ENCODE results near the gene VPS9D1.
"Not testable (repeated sequence)": the region's sequence is repeated elsewhere in the genome, so short reads cannot be mapped to it uniquely, and the experiment has no call there.

Gene VPS9D1

DNA sequence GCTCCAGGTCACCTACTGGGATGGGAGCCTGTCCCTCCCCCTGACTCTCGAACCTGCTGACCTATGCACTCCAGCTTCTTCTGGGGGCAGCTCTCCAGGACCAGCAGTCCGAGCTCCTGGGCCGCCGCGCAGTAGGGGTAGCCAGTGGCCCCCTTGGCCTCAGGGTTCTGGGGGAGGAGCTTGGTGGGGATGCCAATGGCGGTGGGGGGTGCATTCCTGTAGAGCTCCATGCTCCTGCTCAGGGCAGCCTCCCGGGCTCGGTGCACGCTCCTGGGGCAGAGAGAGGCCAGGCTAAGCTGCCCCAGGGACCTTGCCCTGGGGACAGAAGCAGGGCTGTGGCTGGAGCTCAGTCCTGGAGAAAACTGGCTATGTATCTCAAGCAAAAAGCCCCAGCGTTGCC is 11.5 kb downstream of the VPS9D1 start:
- no peak for DNase-seq

- no peak for DNase-seq
Measured at GRCh38 chr16:89708481-89708931, 12.2 kb downstream of the VPS9D1 start.

DNA sequence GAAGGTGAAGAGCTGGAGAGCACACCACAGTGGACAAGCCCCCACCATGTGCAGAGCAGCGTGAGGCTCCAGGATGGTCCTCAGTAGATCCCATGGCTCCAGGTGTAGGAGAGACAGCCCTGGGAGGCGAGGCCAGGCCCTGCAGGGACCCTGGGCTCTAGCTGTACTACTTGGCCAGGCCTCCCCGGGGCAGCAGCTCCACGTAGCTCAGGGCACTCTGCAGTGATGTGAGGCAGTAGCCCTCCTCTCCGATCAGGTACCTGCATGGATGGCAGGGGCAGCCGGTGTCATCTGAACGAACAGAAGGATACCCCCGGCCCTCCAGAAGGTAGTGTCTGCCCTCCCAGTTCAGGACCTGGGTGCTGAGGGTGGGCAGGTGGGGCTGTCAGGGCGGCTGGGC is 13.0 kb downstream of the VPS9D1 start:
- no peak for DNase-seq

DNA sequence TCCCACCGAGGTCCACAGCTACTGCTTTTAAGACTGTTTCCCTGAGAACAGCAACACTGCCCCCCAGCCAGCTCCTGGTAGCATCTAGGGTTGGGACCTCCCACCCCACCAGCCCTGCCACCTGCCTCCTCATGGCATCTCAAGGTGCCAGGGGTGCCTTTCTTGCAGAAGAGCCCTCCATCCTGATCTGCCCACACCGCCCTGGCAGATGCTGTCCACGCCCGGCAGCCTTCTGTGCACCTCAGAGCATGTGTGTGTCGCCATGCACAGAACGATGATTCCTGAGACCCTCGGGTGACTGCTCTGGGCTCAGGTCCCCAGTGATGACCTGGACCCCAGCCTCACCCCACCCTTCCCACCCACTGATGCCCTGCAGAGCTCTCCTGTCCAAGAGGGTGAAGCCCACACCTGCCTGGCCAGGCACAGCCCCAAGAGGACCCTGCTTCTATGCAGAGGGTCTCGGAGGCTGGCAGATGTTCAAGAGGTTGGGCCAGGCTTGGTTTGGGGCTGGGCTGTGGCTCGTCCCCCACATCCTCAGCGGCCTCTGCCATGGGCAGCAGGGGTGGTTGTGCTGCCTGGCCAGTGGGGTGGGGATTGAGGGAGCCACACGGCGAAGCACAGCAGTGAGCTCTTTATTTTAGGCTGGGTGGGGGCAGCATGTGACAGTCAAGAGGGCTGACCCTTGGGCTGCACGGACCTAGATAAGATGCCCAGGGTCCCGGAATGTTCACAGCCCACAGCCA is 14.0 kb downstream of the VPS9D1 start:
- peak in 1 of 2 experiments; percentile 51 for DNase-seq

GRCh38 chr16:89705006-89705405 is 15.7 kb downstream of the VPS9D1 start:
- no peak for DNase-seq

- DNase-seq: no peak
Measured at GRCh38 chr16:89704281-89704680, 16.4 kb downstream of the VPS9D1 start.

- peak; percentile 93 to 97 for DNase-seq
Measured at GRCh38 chr16:89701425-89702406, 19.0 kb downstream of the VPS9D1 start, which contains the start of gene SPATA2L. TSS of gene SPATA2L (minus strand) at chr16:89701705. CDS start at chr16:89701232, 473 bp downstream.

DNA sequence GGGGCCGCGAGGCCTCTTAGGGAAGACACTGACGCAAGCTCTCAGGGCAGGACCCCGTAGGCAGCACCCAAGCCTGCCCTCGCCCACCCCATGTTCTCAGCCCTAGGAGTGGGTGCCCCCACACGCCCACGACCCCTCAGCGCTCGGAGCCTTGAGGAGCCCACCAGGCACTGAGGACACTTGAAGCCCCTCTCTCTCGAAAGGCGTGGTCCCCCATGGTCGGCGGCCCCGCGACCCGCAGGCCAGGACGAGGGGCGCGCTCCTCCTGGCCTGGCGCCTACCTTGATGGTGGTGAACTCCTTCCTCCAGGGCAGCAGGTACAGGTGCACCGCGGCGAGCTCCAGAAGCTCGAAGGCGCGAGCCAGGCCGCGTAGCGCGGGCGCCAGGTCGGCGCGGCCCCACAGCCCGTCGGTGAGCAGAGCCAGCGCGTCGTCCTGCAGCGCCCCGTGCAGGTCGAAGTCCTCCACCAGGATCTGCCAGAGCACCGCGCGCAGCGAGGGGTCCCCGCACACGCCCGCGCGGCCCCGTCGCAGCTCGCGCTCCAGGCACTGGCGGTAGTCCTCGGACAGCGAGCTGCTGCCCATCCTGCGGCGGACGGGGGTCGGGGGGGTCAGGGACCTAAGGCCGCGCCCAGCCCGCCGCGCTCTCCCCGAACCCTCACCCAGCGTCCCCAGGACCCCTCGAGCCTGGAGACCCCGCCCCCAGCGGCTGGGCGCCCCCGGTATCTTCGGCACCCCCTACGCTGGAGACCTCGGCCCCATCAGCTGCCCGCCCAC is 19.9 kb downstream of the VPS9D1 start:
- DNase-seq: peak in 1 of 2 experiments; percentile 60

- peak; percentile 94 to 99 for DNase-seq
Measured at GRCh38 chr16:89700100-89700648, 20.5 kb downstream of the VPS9D1 start.

- DNase-seq: not testable (repeated sequence)
Measured at GRCh38 chr16:89699629-89700099, 21.0 kb downstream of the VPS9D1 start.

DNA sequence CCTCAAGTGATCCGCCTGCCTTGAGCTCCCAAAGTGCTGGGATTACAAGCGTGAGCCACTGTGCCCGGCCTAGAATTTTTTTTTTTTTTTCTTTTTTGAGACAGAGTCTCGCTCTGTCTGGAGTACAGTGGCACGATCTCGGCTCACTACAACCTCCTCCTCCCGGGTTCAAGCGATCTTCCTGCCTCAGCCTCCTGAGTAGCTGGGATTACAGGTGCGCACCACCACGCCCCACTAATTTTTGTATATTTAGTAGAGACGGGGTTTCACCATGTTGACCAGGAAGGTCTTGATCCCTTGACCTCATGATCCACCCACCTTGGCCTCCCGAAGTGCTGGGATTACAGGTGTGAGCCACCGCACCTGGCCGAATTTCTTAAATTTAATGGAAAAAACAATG is 22.0 kb downstream of the VPS9D1 start:
- DNase-seq: not testable (repeated sequence)

DNA sequence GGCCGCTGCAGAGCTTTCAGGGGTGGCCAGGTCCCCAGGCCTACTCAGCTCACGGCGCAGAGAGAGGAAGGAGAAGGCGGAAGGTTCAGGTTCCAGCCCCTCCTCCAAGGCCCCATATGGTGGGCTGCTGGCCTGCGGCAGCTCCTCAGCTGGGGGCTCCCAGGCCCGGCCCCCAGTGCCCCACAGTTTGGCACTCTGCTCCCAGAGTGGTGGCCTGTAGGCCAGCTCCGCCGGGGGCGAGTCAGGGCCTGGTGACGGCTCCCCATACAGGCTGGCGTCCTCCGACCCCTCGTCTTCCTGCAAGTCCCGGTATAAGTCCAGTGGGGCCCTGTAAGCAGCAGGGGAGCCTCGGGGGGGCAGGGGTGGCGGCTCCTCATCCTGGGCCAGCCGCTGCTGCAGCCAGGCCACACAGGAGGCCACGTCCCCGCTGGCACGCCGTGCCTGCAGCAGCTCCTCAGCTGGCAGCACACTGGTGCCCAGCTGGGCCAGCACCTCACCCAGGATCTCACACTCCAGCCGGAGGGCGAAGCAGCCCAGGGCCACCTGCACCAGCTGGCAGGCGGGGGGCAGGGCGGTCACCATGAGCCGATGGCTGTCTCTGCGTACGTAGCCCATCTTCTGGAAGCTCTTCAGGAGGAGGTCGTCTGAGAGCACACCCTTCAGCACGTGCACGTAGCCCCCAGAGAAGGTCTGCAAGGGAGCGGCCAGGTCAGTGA is 22.9 kb downstream of the VPS9D1 start:
- DNase-seq: peak; percentile 70 to 87

- peak; percentile 93 to 99 for DNase-seq
Measured at GRCh38 chr16:89697161-89697615, 23.5 kb downstream of the VPS9D1 start.

DNA sequence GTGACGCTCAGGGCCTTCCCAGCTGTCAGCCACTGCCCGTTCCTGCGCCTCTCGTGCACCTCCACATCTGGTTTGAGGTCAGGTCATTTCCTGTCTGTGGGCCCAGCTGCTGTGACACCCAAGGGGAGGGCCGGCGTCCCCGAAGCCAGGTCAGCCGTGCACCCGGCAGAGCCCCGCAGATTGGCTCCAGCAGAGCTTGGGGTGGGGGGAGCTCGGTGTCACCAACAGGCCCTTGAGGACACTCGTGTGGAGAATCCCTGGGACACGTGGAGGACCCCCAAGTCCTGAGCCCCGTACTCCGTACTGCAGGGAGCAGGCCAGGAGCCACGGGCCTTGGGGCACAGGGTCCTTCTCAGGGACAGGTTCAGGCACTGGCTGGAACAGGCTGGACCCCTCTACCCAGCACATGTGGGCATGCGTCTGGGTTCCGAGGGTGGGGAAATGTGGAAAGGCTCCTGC is 24.0 kb downstream of the VPS9D1 start:
- no peak for DNase-seq

- DNase-seq: no peak
Measured at GRCh38 chr16:89695875-89696669, 24.6 kb downstream of the VPS9D1 start.

GRCh38 chr16:89695086-89695874 is 25.4 kb downstream of the VPS9D1 start:
- DNase-seq: no peak

GRCh38 chr16:89694784-89695085 is 26.0 kb downstream of the VPS9D1 start:
- DNase-seq: not testable (repeated sequence)

- DNase-seq: no peak
Measured at GRCh38 chr16:89693931-89694783, 26.5 kb downstream of the VPS9D1 start.

DNA sequence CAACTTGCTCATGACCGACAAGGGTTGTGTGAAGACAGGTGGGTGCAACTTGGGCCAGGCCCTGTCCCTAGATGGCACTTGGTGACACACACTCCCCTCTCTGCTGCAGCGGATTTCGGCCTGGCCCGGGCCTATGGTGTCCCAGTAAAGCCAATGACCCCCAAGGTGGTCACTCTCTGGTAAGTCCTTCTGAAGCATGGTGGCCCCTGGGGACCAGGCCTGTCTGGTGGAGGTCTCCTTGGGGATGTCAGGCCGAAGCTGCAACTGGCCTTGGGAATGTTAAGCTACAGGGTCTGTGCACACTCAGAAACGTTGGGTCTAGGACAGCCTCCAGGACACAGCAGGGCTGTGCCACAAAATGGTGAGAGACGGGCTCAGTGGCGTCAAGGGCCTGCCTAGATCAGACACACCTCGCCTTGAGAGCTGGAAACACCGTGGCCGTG is 27.4 kb downstream of the VPS9D1 start:
- no peak for DNase-seq

Measured in NCI-H524 (cell line).